SK-N-SH (cell line): ENCODE measurements around the gene REV1. TPM values are rescaled to one million over a fixed set of nuclear protein-coding genes. Genes with fewer than 3 reads are reported as not detected.

Experiments used
- CTCF ChIA-PET: fragments of 300-600, 350-600 bp; formaldehyde crosslinking; extraction: SDS; loops from one replicate; lab custom pipeline; 2021; lab: Yijun Ruan, JAX
- POLR2A ChIA-PET: fragments of 350-600 bp; sonication (Branson Sonifier 250); formaldehyde crosslinking; extraction: SDS; loops from one replicate; lab custom pipeline; 2020; ENCODE audit warnings: antibody characterized with exemption, inconsistent platforms; lab: Yijun Ruan, JAX
- DNase-seq: peaks from one replicate; pipeline ENCODE4 v3.0.0; 2012
- H2AFZ ChIP-seq: fragments of 200-600 bp; sonication (generic); 2 replicates; pipeline ENCODE4 v1.8.1; 2016; ENCODE audit warnings: antibody characterized with exemption, mild to moderate bottlenecking, low read depth
- H3F3A ChIP-seq: fragments of 200-600 bp; sonication (generic); replicated peaks from 2 replicates; pipeline ENCODE3; 2016; ENCODE audit warnings: antibody characterized with exemption, mild to moderate bottlenecking; ENCODE audit not compliant: insufficient read depth
- H3K27ac ChIP-seq, 2 experiments: fragments of 200-500 bp in 1 of 2; fragments of 200-600 bp in 1 of 2; sonication (Bioruptor generic) in 1 of 2; sonication (generic), shearing (Covaris generic) in 1 of 2; 2 replicates each; pipeline versions ENCODE4 v1.5.1 to v1.6.1; 2014 to 2016; ENCODE audit warnings: low read depth in 2 of 2, inconsistent platforms in 1 of 2, low read length in 1 of 2, mild to moderate bottlenecking in 1 of 2, mixed read lengths in 1 of 2
- H3K27me3 ChIP-seq: fragments of 200-600 bp; sonication (generic), shearing (Covaris generic); 2 replicates; pipeline ENCODE4 v1.6.1; 2016; ENCODE audit warnings: mixed run types; ENCODE audit not compliant: insufficient read depth
- H3K36me3 ChIP-seq, 2 experiments: fragments of 200-500 bp in 1 of 2; fragments of 200-600 bp in 1 of 2; sonication (Bioruptor generic) in 1 of 2; sonication (generic) in 1 of 2; replicated peaks in 1 of 2; 2 replicates each; pipeline versions ENCODE3 to v1.5.1; 2014 to 2016; ENCODE audit warnings: low read length in 1 of 2, mild to moderate bottlenecking in 1 of 2; ENCODE audit not compliant: insufficient read depth in 2 of 2, control insufficient read depth in 1 of 2
- H3K4me1 ChIP-seq, 2 experiments: fragments of 200-500 bp in 1 of 2; fragments of 200-600 bp in 1 of 2; sonication (Bioruptor generic) in 1 of 2; sonication (generic), shearing (Covaris generic) in 1 of 2; 2 replicates each; pipeline versions ENCODE4 v1.5.1 to v1.6.1; 2014 to 2016; ENCODE audit warnings: low read depth in 1 of 2, low read length in 1 of 2, mixed run types in 1 of 2; ENCODE audit not compliant: insufficient read depth in 2 of 2, control insufficient read depth in 1 of 2
- H3K4me2 ChIP-seq: fragments of 200-600 bp; sonication (generic), shearing (Covaris generic); 2 replicates; pipeline ENCODE4 v1.6.1; 2017; ENCODE audit warnings: mixed run types
- H3K4me3 ChIP-seq, 2 experiments: fragments of 200-500 bp in 1 of 2; fragments of 200-600 bp in 1 of 2; sonication (Bioruptor generic) in 1 of 2; sonication (generic), shearing (Covaris generic) in 1 of 2; 2 replicates each; pipeline versions ENCODE4 v1.5.1 to v1.8.1; 2014 to 2016; ENCODE audit warnings: low read depth in 2 of 2, inconsistent platforms in 1 of 2, low read length in 1 of 2, mild to moderate bottlenecking in 1 of 2, mixed read lengths in 1 of 2, moderate library complexity in 1 of 2
- H3K79me2 ChIP-seq: fragments of 200-600 bp; sonication (generic); 2 replicates; pipeline ENCODE4 v1.8.1; 2017; ENCODE audit warnings: mild to moderate bottlenecking; ENCODE audit not compliant: insufficient read depth
- H3K9ac ChIP-seq: fragments of 200-600 bp; sonication (generic); 2 replicates; pipeline ENCODE4 v1.6.1; 2017; ENCODE audit warnings: mixed run types
- H3K9me2 ChIP-seq: fragments of 200-600 bp; sonication (generic); 2 replicates; pipeline ENCODE4 v1.6.1; 2017; ENCODE audit warnings: mixed run types
- H3K9me3 ChIP-seq: fragments of 200-600 bp; sonication (generic); 2 replicates; pipeline ENCODE4 v1.6.1; 2017; ENCODE audit warnings: mixed run types, mild to moderate bottlenecking, moderate library complexity
- H4K20me1 ChIP-seq: fragments of 200-600 bp; sonication (generic); 2 replicates; pipeline ENCODE4 v1.6.1; 2017; ENCODE audit warnings: mild to moderate bottlenecking, mixed run types; ENCODE audit not compliant: insufficient read depth
- CHD2 ChIP-seq: fragments of 150-350 bp; IDR thresholded peaks from 2 replicates; pipeline ENCODE4 v1.6.1; 2018; ENCODE audit warnings: low read length; ENCODE audit not compliant: partially characterized antibody
- EP300 ChIP-seq, 2 experiments: IDR thresholded peaks; 2 replicates each; pipeline versions ENCODE4 v1.4.0 to v1.6.1; 2012; ENCODE audit warnings: borderline replicate concordance in 1 of 2, low read depth in 1 of 2, low read length in 1 of 2
- EZH2phosphoT487 ChIP-seq: fragments of 200-600 bp; sonication (generic); IDR thresholded peaks from 2 replicates; pipeline ENCODE4 v1.6.1; 2017; ENCODE audit warnings: low read depth, mixed run types, mild to moderate bottlenecking, antibody characterized with exemption, moderate library complexity, borderline replicate concordance
- FOXM1 ChIP-seq: IDR thresholded peaks from 2 replicates; pipeline ENCODE4 v1.4.0; 2012; ENCODE audit warnings: low read depth, mild to moderate bottlenecking
- GABPA ChIP-seq: IDR thresholded peaks from 2 replicates; pipeline ENCODE4 v1.4.0; 2012; ENCODE audit warnings: low read depth, mild to moderate bottlenecking
- JUND ChIP-seq: IDR thresholded peaks from 2 replicates; pipeline ENCODE4 v1.4.0; 2012
- MEF2A ChIP-seq: IDR thresholded peaks from 2 replicates; pipeline ENCODE4 v1.4.0; 2012; ENCODE audit warnings: low read depth, borderline replicate concordance
- MXI1 ChIP-seq: IDR thresholded peaks from 2 replicates; pipeline ENCODE4 v1.6.1; 2012; ENCODE audit warnings: mild to moderate bottlenecking, low read depth, low read length, improper control_type of control experiment
- NFIC ChIP-seq: IDR thresholded peaks from 2 replicates; pipeline ENCODE4 v1.4.0; 2012; ENCODE audit warnings: borderline replicate concordance
- RCOR1 ChIP-seq: fragments of 150-350 bp; IDR thresholded peaks from 2 replicates; pipeline ENCODE4 v1.6.1; 2017; ENCODE audit warnings: antibody characterized with exemption, low read length
- RXRA ChIP-seq: IDR thresholded peaks from 2 replicates; pipeline ENCODE4 v1.4.0; 2012; ENCODE audit warnings: low read depth, mild to moderate bottlenecking, borderline replicate concordance
- SMC3 ChIP-seq: IDR thresholded peaks from 2 replicates; pipeline ENCODE4 v1.6.1; 2012; ENCODE audit warnings: low read depth, low read length, improper control_type of control experiment
- TAF1 ChIP-seq: IDR thresholded peaks from 2 replicates; pipeline ENCODE4 v1.6.1; 2012; ENCODE audit warnings: low read depth, mild to moderate bottlenecking, low read length, moderate library complexity, borderline replicate concordance
- TCF12 ChIP-seq: IDR thresholded peaks from 2 replicates; pipeline ENCODE4 v1.4.0; 2012
- WGBS: methylation state at CpG from one replicate; pipeline ENCODE4 v1.1.6; 2017; ENCODE audit warnings: low lambda C conversion rate; 5-methylcytosine and 5-hydroxymethylcytosine counted together
- polyA plus RNA-seq, 3 experiments: library from polyadenylated mRNA; depleted of rRNA; stranded (reverse); fragments of >200 nt; gene quantifications; 2 replicates each; pipeline ENCODE4 v1.2.3, GENCODE V29; 2012
- TF ChIP-seq, protein P1 (sequence below): fragments of 150-350 bp; IDR thresholded peaks from 2 replicates; pipeline ENCODE4 v1.6.1; 2017; ENCODE audit warnings: antibody characterized with exemption, low read length, low read depth, borderline replicate concordance
- TF ChIP-seq, protein P2 (sequence below): IDR thresholded peaks from 2 replicates; pipeline ENCODE4 v1.6.1; 2012; ENCODE audit warnings: mild to moderate bottlenecking, low read depth, low read length, moderate library complexity
- TF ChIP-seq, protein P3 (sequence below): IDR thresholded peaks from 2 replicates; pipeline ENCODE4 v1.4.0; 2012; ENCODE audit warnings: low read depth, borderline replicate concordance
- TF ChIP-seq, protein P4 (sequence below): IDR thresholded peaks from 2 replicates; pipeline ENCODE4 v1.4.0; 2012; ENCODE audit warnings: low read depth, borderline replicate concordance

Gene REV1
- polyA plus RNA-seq, 1 of the 3 experiments (the other 2 are of a cell fraction): 15.9 TPM

DNA sequence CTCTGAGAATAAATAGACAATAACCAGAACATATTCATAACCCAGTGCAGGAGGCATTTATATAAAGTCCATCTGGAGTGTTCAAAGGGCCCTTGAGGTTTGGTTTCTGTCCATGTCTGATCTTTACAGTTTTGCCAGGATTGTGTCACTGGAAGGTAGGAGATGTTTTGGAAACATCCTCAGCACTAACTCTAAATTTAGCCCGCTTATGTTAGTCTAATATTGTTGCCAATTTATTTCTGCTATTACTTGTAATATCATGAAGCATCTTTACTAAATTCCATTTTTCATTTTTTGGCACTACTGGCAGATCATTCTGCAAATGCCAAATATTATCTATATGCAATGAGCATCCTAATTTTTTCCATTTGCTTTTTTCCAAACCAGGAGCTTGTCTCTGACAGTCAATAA is 22.4 kb upstream of the REV1 start:
- Histone ChIP-seq H3K27ac (no peak overlapping the region), H3K9me2 (no peaks in the 10 kb centered on the region), H3K9me3 (no peaks in the 10 kb centered on the region), H3K4me3 (no peak overlapping the region), H3K4me2 (no peak overlapping the region), H2AFZ (no peak overlapping the region; the same call in 1 of the 2 replicates), H3F3A (no peaks in the 10 kb centered on the region), H3K9ac (no peak overlapping the region), H3K36me3 (no peaks in the 10 kb centered on the region), H3K4me1 (no peaks in the 10 kb centered on the region), H3K79me2 (no peaks in the 10 kb centered on the region), H3K27me3 (no peaks in the 10 kb centered on the region), H4K20me1 (no peaks in the 10 kb centered on the region)
- TF ChIP-seq NFIC: no peak
- TF ChIP-seq MEF2A: no peak
- TF ChIP-seq TAF1: no peak
- no peak for TF ChIP-seq FOXM1
- no peak for TF ChIP-seq CHD2
- TF ChIP-seq EZH2phosphoT487: no peak
- TF ChIP-seq, protein P1, sequence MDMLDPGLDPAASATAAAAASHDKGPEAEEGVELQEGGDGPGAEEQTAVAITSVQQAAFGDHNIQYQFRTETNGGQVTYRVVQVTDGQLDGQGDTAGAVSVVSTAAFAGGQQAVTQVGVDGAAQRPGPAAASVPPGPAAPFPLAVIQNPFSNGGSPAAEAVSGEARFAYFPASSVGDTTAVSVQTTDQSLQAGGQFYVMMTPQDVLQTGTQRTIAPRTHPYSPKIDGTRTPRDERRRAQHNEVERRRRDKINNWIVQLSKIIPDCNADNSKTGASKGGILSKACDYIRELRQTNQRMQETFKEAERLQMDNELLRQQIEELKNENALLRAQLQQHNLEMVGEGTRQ: no peak
- no peak for TF ChIP-seq MXI1
- no peak for TF ChIP-seq RCOR1
- TF ChIP-seq, protein P2, sequence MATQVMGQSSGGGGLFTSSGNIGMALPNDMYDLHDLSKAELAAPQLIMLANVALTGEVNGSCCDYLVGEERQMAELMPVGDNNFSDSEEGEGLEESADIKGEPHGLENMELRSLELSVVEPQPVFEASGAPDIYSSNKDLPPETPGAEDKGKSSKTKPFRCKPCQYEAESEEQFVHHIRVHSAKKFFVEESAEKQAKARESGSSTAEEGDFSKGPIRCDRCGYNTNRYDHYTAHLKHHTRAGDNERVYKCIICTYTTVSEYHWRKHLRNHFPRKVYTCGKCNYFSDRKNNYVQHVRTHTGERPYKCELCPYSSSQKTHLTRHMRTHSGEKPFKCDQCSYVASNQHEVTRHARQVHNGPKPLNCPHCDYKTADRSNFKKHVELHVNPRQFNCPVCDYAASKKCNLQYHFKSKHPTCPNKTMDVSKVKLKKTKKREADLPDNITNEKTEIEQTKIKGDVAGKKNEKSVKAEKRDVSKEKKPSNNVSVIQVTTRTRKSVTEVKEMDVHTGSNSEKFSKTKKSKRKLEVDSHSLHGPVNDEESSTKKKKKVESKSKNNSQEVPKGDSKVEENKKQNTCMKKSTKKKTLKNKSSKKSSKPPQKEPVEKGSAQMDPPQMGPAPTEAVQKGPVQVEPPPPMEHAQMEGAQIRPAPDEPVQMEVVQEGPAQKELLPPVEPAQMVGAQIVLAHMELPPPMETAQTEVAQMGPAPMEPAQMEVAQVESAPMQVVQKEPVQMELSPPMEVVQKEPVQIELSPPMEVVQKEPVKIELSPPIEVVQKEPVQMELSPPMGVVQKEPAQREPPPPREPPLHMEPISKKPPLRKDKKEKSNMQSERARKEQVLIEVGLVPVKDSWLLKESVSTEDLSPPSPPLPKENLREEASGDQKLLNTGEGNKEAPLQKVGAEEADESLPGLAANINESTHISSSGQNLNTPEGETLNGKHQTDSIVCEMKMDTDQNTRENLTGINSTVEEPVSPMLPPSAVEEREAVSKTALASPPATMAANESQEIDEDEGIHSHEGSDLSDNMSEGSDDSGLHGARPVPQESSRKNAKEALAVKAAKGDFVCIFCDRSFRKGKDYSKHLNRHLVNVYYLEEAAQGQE: no peak
- TF ChIP-seq, protein P3, sequence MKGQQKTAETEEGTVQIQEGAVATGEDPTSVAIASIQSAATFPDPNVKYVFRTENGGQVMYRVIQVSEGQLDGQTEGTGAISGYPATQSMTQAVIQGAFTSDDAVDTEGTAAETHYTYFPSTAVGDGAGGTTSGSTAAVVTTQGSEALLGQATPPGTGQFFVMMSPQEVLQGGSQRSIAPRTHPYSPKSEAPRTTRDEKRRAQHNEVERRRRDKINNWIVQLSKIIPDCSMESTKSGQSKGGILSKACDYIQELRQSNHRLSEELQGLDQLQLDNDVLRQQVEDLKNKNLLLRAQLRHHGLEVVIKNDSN: no peak
- TF ChIP-seq RXRA: no peak
- no peak for TF ChIP-seq EP300 (IDR thresholded peaks at IDR 0.05; ENCODE audit: borderline replicate concordance in 1 of 2, low read depth in 1 of 2, low read length in 1 of 2)
- TF ChIP-seq JUND: no peak
- TF ChIP-seq GABPA: no peak
- TF ChIP-seq, protein P4, sequence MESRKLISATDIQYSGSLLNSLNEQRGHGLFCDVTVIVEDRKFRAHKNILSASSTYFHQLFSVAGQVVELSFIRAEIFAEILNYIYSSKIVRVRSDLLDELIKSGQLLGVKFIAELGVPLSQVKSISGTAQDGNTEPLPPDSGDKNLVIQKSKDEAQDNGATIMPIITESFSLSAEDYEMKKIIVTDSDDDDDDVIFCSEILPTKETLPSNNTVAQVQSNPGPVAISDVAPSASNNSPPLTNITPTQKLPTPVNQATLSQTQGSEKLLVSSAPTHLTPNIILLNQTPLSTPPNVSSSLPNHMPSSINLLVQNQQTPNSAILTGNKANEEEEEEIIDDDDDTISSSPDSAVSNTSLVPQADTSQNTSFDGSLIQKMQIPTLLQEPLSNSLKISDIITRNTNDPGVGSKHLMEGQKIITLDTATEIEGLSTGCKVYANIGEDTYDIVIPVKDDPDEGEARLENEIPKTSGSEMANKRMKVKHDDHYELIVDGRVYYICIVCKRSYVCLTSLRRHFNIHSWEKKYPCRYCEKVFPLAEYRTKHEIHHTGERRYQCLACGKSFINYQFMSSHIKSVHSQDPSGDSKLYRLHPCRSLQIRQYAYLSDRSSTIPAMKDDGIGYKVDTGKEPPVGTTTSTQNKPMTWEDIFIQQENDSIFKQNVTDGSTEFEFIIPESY: no peak
- no peak for TF ChIP-seq SMC3
- TF ChIP-seq TCF12: no peak
- POLR2A ChIA-PET: no interaction called here
- CTCF ChIA-PET: interaction anchor here (0.9 to 1.8 kb wide), 4 partner anchors 9 to 750 kb away, joined by 3 to 6 read pairs (median 4); no protein-coding TSS in a partner anchor
- no peak for DNase-seq
- WGBS: 38% methylated on average over 1 of the region's 1 CpG
